CD4-positive, alpha-beta T cell treated with Interleukin-15 for 4 hours (primary cell): Measurements from ENCODE around the gene SLC6A4.
"Not testable (repeated sequence)": the region's sequence is repeated elsewhere in the genome, so short reads cannot be mapped to it uniquely, and the experiment has no call there.

Experiments used
- DNase-seq: peaks from one replicate; pipeline ENCODE4 v3.0.0-alpha.2; 2020; ENCODE audit warnings: low spot score

The SLC6A4 gene

DNA sequence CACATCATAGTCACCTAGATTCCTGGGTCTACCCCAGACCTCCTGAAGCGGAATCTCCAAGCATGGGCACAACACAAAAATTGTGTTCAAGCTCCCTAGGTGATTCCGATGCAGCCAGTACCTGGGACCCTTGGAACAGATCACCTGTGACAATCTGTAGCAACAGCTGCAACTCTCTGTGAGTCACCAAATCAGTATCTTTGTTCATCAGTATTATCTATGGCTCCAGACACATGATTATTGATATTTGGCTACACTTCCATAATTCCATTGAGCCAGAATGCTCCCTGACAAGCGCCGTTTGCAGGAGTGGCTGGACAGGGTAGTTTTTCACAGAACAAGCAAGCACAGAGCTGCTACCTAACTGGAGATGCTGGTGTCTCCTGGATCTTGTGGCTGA, 16.2 kb downstream of the SLC6A4 start:
- no peak for DNase-seq

DNA sequence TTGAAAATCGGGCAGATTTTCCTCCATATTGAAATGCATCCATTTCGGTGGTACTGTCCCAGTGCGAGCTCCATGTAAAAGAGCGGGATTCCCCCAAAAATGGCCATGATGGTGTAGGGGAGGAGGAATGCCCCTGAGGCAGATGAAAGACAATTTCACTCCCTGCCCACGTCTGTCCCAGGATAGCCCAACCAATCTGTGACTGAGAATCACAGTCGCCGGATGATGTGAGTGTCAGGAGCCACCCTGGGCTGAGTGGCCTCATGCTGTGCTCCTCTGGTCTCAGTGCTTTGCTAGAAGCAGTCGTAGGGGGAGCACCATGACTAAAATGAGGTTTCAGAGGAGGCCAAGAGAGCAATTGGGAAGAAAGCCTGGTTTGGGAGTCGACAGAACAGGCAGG, 16.7 kb downstream of the SLC6A4 start:
- no peak for DNase-seq

- no peak for DNase-seq
These were observed 17.7 kb downstream of the SLC6A4 start for GRCh38 chr17:30217746-30218245.

DNA sequence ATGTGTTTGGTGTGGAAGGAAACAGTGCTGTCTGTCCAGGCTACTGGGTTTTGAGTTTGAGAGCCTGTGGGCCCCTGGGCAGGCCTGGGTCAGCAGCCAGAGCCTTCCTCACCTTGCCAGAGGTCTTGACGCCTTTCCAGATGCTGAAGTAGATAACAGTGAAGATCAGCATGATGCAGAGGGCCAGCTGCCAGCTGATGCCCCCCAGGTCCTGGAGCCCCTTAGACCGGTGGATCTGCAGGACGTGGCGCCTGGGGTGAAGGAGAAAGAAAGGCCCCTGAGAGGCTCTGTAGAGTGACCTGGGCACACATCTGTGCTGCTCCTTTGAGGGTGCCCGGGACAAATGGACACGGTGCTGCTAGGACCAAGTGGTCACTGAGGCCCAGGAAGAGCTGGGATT, 18.4 kb downstream of the SLC6A4 start:
- DNase-seq = no peak

- DNase-seq = no peak
These were observed 22.7 kb downstream of the SLC6A4 start for GRCh38 chr17:30212750-30213149.

DNA sequence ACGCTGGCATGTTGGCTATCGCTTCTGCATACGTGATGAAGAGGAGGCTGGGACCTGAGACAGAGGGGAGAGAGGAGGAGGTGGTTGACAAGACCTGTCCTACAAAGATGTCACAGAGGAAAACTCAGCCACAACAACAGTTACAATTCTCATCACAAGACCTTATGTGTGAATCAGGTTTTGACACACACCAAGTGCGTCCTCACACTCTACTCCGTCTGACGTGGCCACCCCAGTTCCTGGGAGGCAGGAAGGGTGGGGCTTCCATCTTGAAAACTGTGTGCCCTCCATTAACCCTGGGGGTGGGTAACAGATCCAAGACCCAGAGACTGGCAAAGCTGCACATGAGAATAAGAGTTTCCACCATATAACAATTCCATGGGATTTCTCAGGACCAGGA, 24.1 kb downstream of the SLC6A4 start:
- no peak for DNase-seq

GRCh38 chr17:30210901-30211300, 24.6 kb downstream of the SLC6A4 start:
- DNase-seq = no peak

DNA sequence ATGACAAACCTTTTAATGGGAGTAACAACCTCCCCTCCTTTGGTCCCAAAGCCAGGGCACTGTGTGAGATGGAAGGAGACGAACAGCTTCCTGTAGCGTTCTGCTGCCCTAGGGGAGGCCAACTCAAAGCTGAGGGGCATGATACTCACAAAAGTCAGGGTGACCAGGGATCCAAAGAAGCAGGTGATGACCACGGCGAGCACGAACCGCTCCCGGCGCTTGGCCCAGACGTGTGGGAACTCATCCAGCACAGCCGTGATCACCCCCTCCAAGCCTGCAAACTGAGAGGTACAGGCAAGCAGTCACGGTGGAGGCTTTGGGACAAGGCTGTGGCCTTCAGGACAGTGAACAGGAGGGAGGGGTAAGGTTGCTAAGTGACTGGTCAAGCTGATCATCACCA, 25.1 kb downstream of the SLC6A4 start:
- no peak for DNase-seq

- no peak for DNase-seq
These were observed 25.6 kb downstream of the SLC6A4 start for GRCh38 chr17:30209930-30210329.

GRCh38 chr17:30208214-30208613, 27.3 kb downstream of the SLC6A4 start:
- DNase-seq = no peak

- no peak for DNase-seq
These were observed 27.8 kb downstream of the SLC6A4 start for GRCh38 chr17:30207655-30208054.

DNA sequence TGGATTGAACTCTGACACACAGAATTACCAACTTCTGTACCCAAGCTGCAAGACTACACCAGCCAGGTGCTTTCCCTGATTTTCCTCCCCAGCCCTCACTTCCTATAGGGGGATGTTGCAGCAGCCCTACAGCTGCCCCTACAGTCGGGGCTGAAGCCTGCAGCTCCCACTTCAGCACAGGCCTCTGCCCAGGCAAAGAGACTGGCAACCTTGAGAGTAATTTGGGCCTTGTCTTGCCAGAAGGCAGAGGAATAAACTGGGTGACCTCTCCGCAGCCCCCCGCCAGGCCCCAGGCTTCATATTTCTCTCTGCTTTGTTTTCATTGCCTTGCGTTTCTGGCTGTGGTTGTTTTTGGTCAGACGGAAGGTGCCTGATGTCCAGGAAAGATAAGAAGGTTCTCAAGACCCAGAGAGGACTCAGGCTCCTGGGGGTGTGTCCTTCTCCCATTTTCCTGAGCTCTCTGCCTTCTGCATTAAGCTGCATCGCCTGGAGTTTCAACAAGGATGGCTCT, 32.0 kb downstream of the SLC6A4 start:
- DNase-seq = no peak

GRCh38 chr17:30200656-30201055, 34.8 kb downstream of the SLC6A4 start:
- DNase-seq = not testable (repeated sequence)

DNA sequence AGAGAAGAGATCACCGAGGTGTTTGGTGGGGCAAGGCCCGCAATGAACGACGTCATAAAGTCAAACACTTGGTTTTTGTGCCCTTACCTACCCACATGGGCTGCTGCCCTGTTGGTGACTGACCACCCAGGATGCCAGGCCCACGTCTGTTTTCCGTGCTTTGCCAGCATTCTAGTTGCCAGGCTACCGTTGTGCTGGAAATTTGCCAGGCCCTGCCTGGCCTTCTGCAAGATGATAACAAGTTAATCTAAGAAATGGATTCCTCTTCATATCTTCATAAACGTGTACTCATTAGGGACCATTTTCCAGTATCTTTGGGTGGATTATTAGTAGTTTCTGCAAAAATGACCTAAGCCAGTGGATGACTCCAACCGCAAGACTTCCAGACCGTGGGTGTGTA, 35.4 kb downstream of the SLC6A4 start:
- no peak for DNase-seq

GRCh38 chr17:30199600-30199999, 35.9 kb downstream of the SLC6A4 start:
- DNase-seq = no peak

DNA sequence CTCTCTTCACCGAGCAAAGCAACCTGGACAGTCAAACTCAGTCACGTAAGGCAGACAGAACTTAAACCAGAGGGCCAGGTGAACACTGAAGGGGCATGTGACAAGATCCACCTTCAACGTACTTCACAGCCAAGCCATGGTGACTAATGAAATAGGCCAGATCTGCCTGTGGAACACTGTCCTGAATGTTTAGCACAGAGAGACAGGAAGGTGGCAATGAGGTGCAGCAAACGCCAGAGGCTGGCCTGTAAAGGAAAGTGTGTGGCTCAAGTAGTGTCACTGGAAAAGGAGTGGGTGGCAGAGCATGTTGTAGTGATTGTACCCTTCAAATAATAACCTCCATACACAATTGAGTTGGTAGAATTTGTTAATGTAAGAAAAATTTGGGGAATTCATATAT, 38.1 kb downstream of the SLC6A4 start:
- no peak for DNase-seq

- no peak for DNase-seq
These were observed 39.0 kb downstream of the SLC6A4 start for GRCh38 chr17:30196504-30196903.

DNA sequence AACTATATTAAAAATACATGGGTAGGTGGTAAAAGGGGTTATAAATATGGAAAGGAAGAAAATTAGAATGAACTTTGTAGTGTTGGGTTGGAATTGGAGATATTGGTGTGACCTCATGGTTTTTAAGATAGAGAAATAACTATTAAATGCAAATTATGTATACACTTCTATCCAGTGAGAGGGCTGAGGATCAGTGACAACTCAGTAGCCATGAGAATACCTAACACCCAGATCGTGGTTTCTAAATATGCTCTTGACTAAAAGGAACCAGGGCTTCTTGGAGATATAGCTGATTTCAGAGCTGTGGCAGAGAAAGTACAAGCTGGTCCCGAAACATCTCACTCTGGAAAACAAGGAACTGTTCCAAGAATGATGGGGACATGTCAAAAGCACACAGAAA, 44.4 kb downstream of the SLC6A4 start:
- no peak for DNase-seq

DNA sequence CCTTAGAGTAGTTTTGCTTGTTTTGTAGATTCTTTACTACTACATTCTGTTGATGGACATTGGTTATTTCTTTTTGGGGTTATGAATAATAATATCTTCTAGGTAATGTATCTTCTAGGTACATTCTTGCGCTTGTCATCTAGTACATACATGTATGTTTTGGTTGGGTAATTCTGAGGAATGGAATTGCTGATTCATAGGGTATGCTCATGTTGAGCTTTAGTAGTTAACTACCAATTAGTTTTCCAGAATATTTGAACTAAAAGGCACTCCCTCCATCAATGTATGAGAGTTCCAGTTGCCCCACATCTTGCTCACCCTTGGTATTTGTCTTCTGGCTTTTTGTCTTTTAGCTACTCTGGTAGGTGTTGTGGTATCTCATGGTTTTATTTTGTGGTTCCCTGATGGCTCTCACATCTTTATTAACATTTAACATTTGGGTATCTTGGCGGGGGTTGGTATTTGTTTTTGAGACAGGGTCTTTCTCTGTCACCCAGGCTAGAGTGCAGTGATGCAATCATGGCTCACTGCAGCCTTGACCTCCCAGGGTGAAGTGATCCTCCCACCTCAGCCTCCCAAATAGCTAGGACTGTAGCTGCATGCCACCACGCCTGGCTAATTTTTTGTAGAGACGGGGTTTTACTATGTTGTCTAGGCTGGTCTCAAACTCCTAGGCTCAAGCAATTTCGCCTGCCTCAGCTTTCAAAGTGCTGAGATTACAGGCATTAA, 47.1 kb downstream of the SLC6A4 start:
- DNase-seq = no peak

DNA sequence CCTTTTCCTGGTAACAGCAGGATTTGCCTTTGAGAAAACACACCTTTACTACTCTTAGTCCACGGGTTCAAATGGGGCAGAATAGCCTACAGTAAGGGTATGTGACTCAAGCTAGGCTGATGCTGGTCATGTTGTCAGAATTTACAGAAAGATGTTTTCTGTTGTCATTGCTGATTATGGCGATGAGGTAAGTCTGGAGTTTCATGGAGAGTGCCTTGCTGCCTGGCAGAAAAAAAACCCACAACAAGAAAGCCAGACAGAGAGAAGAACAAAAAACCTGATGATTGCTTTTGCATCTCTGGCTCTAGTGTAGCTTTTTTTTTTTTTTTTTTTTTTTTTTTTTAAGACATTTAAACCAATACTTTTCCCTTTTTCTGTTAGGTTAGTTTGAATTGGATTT, 47.9 kb downstream of the SLC6A4 start:
- DNase-seq = no peak

GRCh38 chr17:30186761-30187160, 48.7 kb downstream of the SLC6A4 start:
- DNase-seq = no peak

DNA sequence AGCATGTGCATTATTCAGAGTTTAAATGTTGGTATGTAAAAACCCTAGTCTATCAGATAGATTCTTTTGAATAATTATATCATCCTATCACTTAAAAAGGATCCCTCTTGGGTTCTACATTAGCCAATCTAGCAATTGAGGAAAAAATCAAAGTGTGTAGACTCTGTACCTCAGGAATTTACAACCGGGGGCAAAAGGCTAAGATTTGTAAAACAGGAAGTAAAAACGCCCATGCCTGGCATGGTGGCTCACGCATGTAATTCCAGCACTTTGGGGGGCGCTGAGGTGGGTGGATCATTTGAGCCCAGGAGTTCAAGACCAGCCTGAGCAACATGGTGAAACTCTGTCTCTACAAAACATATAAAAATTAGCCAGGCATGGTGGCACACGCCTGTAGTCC, 58.6 kb downstream of the SLC6A4 start:
- DNase-seq = no peak

- DNase-seq = no peak
These were observed 60.9 kb downstream of the SLC6A4 start for GRCh38 chr17:30174556-30174955.

- peak; percentile 6 for DNase-seq
These were observed 61.8 kb downstream of the SLC6A4 start for GRCh38 chr17:30173649-30174048.
